COR-L47 (cell line): ENCODE results near the gene NAA30.
A peak's percentile ranks its signal among the peaks of the same experiment; 100 is the strongest.
"Not testable (repeated sequence)": the region's sequence is repeated elsewhere in the genome, so short reads cannot be mapped to it uniquely, and the experiment has no call there.

Source experiments
- DNase-seq: peaks from one replicate; lab custom pipeline; 2025; lab: John Stamatoyannopoulos, UW

The NAA30 gene

DNA sequence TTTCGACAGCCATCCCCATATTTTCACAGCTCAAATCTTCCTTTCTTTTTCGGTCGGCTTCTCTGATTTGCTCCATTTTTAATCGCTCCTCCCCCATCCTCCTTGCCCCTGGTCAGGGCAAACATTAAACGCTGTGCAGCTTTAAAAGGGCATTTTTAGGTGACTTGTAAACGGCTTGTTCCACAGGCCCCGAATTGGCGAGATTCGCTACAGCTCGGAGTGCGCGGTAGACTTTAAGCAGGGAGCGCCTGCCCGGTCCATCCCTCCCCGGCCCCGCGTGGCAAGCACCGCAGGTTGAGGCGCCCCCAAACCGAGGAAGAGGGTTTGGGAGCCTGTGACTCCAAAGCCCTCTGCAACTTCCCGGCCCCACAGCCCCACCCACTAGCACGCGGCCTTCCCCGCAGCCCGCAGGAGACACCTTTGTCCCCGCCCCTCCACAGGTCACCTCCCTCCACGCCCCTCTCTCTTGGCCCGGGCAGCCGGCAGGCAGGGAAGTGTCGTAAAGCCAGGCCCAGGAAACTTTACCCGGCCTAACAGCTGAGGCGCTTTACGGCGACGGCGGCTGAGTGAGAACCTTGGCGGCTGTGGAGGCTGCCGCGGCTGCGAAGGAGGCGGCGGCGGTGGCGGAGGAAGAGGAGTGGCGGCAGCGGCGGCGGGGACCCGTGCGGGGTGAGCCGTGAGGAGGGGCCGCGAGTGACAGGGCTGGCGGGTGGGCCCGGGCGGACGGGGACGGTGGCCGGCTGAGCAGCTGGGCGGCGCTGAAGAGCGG, at the start of gene NAA30:
Gene NAA30, plus strand, starts transcription at position 550 of the 769 bp plus-strand sequence. CDS start 372 bp downstream, outside the sequence.
- DNase-seq = peak; percentile 84

DNA sequence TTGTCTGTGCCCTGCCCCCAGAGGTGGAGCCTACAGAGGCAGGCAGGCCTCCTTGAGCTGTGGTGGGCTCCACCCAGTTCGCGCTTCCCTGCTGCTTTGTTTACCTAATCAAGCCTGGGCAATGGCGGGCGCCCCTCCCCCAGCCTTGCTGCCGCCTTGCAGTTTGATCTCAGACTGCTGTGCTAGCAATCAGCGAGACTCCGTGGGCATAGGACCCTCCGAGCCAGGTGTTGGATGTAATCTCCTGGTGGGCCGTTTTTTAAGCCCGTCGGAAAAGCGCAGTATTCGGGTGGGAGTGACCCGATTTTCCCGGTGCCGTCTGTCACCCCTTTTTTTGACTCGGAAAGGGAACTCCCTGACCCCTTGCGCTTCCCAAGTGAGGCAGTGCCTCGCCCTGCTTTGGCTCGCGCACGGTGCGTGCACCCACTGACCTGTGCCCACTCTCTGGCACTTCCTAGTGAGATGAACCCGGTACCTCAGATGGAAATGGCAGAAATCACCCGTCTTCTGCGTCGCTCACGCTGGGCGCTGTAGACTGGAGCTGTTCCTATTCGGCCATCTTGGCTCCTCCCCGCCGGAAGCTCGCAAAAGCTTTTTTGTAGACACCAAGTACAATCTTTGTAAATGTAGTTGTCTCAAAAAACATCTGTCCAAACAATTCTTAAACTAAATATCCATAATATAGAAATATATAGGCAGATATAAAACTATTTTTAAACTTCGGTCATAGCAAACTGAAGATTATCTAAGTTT, 46.7 kb upstream of the NAA30 start:
- not testable (repeated sequence) for DNase-seq

DNA sequence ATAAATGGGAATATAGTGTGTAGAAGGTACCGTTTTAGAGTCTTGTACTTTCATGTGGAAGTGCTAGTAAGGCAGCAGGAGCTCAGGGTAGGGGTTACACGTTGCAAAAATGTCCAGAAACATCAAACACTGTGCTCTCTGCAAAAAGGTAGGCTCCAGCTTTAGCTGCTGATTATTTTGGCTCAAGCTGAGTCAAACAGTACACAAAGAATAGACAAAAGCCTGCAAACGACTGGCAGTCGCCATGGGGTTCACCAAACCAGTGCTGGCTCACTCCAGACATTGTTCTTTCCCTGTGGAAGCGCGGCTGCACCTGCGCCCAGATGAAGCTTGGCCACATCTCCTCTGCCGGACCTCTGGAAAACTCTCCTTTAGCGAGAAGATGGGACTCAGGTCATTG, 45.3 kb upstream of the NAA30 start:
- DNase-seq = peak; percentile 71

DNA sequence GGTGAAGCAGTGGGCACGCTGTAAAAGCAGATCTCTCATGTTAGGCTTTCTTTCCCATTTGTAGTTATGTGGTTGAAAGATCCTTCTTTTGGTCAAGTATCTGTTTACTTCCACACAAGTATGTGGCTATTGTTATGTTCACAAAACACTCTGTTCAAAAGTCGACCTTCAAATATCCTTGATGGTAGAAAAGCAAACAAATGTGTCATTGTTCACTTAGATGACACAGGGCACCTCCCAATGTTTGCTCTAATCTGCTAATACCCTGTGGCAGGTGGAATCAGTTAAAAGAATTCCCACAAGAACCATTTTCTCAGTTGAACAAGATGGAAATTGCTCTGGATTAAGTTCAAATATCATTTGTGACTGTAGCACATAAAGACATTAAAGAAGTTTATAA, 43.6 kb upstream of the NAA30 start:
- DNase-seq = peak; percentile 58

DNA sequence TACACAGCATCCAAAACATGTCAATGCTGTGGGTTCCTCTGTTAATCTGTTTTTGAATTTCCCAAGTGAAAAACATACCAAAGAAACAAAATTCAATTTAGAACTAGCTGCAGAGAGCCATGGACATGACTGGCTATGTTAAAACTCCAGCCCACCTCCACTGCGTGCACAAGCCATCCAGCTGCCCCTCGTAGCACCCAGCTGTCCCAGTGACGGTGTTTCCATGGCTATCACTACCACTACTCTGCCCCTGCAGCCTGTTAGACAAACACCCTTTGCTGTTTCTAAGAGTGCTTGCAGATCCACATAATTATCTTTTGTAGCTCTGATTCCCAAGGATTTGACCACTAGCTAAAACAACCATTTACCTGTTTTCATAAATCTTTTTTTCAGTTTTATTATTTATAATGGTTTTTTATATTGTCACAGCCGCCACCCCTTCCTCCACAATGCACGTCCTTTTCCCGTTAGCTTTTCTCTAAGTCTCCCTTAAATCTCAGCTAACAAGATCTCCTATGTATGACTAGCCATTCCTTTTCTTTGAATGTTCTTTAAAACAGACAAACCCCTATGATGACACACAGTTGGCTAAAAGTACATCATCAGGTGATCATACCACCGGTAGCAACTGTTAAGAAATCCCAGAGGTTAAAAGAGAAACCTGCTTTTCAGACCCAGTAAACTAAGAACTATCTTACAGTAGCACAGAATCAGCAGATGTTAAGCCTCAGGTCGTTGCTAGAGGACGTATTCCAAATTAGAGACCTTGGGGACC, 37.8 kb upstream of the NAA30 start:
- DNase-seq = peak; percentile 14

DNA sequence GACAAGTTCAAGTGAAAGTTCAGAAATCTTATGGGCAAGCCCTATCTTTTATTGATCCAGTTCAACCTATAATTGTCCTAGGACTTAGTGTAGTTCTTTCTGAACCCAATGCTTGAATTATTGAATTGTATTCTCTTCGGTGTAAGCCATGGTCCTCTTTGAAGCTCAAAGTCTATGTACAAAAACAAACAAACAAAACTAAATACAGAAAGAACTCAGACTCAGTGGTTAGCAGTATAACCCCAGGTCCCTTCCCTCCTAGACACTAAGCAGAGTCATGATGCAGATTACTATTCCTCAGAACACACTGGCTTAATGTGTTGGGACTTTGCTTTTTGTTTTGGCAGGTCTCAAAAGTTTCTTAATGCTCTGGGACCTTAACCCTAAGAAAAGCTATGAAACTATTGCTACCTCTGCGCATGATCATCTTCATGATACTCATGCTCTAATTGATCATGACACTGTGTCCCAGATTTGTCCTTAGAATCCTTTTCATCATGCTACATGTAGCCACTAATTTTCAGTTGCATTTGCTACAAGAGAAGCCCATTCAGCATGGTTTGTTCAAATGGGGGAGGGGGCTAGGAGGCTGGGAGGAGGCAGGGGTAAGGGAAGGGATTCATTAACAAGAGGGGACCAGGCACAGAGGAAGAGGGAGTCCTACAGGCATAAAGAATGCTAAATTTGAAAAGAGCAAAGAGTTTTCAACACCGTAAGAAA, 35.1 kb upstream of the NAA30 start:
- DNase-seq = no peak

DNA sequence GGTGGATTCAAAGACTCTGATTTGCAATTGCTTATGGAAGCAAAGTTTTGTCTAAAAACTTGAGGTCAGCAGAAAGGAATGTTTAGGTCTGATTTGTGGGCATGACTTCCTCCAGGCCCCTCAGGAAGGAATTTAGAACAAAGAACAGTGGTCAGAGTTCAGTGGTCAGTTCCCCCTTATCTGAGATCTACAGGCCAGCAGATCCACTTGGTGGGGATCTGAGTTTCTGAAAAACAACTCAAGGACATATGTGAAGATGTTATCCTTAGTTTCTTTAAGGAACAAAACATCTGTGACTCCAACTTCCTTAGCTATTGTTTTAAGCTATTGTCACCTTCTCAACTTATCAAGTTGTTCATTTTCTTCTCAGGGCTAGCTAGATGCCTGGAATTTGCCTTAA, 28.0 kb upstream of the NAA30 start:
- DNase-seq = no peak

DNA sequence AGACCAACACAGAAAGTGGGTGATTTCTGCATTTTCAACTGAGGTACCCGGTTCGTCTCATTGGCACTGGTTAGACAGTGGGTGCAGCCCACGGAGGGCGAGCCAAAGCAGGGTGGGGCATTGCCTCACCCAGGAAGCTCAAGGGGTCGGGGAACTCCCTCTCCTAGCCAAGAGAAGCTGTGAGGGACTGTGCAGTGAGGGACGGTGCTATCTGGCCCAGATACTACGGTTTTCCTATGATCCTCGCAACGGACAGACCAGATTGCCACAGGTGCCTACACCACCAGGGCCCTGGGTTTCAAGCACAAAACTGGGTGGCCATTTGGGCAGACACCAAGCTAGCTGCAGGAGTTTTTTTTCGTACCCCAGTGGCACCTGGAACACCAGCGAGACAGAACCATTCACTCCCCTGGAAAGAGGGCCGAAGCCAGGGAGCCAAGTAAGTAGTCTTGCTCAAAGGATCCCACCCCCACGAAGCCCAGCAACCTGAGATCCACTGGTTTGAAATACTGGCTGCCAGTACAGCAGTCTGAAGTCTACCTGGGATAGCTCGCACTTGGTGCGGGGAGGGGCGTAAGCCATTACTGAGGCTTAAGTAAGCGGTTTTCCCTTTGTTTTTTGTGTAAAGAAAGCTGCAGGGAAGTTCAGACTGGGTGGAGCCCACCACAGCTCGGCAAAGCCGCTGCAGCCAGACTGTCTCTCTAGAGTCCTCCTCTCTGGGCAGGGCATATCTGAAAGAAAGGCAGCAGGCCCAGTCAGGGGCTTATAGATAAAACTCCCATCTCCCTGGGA, 25.5 kb upstream of the NAA30 start:
- no peak for DNase-seq

DNA sequence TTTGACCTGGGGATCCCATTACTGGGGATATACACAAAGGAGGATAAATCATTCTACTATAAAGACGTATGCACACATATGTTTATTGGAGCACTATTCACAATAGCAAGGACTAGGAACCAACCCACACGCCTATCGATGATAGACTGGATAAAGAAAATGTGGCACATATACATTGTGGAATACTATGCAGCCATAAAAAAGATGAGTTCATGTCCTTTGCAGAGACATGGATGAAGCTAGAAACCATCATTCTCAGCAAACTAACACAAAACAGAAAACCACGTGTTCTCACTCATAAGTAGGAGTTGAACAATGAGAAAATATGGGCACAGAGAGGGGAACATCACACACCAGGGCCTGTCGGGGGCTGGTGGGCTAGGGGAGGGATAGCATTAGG, 20.2 kb upstream of the NAA30 start:
- not testable (repeated sequence) for DNase-seq

DNA sequence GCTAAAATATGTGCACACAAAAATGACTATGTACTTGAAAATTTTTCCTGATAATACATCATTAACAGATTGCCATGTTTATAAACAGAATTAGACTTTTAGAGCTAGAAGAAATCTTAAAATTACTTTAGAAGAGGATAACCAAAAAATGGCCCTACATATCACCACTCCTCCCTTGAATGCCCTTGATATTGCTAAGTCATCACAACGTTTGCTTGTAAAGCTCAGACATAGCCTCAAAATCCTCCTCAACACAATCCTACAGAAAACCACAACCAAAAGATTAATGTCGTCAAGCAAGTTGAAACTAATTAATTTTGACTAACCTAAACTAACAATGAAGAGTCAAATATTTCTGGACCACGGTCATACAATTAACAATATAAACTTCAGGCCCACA, 19.4 kb upstream of the NAA30 start:
- DNase-seq = no peak

DNA sequence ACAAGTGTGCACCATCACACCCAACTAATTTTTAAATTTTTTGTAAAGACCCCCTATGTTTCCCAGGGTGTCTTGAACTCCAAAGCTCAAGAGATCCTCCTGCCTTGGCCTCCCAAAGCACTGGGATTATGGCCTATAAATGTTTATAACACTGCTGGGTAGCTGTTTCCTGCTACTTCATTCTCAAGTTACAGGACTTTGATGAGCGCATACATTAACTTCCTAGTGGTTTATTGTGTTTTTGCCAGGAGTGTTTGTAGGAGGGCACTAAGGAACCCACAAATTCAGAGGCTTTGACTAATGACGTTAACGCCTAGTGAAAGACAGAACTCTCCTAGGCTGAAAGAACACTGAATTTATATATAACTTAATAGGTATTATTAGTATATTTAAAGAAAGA, 15.2 kb upstream of the NAA30 start:
- no peak for DNase-seq

DNA sequence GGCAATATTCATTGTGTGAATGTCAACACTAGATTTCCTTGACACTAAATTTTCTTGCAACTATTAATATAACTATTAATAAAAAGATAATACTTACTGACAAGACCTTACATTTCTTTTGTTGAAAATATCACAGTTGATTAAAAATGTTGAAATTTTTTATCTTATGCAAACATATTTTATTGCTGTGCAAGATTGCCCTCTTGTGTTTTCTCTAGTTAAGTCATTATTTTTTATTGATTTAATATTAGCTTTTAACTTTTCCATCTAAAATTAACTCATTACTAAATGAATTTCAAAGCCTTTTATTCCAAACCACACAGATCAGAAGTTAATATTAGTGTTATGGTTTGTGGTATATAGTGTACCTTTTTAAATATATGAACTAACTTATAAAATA, 11.7 kb upstream of the NAA30 start:
- no peak for DNase-seq

DNA sequence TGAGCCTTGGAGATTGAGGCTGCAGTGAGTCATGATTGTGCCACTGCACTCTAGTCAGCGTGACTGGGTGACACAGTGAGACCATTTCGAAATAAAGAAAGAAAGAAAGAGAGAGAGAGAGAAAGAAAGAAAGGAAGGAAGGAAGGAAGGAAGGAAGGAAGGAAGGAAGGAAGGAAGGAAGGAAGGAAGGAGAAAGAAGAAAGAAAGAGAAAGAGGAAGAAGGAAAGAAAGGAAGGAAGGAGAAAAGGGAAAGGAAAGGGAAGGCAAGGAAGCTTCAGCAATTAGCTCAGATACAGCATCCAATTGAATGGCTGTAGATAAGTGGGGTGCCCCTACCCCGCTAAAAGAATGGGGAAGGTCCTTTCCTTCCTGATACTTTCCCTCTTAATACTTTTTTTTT, 9.5 kb upstream of the NAA30 start:
- no peak for DNase-seq

DNA sequence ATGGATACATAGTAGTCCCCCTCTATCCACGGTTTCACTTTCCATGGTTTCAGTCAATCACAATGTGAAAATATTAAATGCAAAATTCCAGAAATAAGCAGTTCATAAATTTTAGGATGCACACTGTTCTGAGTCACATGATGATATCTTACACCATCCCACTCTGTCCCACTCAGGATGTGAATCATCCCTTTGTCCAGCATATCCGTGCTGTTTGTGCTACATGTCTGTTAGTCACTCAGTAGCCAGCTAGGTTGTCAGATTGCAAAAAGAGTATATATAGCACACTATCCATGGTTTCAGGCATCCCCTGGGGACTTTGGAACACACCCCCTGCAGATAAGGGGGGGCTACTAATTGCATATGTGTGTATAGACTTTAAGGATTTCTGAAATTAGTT, 8.1 kb upstream of the NAA30 start:
- DNase-seq = no peak

DNA sequence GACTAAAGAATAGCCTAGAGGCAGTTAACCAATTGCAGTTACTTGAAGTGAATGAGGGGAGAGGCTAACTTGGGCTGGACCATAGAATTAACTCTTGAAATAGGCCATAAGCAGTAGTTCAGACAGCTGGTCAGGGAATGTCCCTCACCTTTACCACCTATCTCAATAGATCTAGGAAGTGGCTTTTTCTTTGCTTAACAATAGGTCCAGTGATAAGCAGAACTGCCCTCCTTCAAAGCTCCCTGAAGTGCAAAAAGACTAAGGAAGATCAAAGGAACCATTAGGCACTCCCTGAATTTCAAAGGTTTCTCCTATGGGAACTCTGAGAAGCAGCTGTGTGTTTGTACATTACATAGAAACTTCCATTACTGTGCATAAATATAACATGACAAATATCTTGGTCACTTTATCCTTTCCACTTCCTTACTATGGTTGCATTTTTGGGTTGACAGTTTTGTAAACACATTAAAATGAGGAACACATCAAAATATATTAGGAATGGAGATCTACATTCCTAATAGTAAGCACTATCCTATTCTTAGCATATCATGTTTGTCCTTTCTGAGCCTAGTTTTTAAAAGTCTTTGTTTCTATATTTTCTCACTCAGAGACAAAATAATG, 7.2 kb upstream of the NAA30 start:
- no peak for DNase-seq

DNA sequence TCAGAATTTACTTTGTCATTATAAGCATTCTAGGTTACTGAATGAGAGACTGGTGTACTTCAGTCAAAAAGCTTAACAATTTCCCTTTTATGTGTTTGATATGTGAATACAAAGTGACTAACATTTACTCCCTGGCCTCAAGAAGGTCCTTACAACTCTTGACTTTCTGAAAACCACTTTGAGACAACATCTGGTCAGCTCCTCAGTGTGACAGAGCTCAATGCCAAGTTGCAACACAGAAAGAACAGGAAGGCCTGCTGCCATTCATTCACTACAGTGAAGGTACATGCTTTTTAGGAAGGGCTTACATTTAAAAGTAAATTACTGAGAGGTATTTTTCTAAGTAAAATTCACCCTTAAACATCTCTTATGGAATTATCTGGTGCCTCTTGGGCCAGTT, 2.3 kb upstream of the NAA30 start:
- DNase-seq = no peak

DNA sequence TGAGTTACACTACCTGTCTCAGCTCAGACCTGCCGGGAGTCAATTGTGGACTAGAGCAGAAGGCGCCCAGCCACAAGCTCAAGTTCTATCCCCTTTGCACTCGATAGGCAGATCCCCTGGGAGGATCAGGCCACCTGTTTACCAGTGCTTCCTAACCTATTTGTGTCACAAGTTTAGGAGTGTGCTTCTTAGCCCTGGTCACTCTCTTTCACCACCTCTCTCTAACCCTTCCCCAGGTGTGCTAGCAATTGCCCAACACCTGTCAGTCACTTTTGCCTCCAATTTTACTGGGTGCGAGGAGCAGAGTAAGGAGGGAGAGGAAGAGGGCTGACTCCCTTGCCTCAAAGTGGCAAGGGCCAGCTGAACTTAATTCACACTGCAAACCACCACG, 745 bp upstream of the NAA30 start:
- DNase-seq = no peak

DNA sequence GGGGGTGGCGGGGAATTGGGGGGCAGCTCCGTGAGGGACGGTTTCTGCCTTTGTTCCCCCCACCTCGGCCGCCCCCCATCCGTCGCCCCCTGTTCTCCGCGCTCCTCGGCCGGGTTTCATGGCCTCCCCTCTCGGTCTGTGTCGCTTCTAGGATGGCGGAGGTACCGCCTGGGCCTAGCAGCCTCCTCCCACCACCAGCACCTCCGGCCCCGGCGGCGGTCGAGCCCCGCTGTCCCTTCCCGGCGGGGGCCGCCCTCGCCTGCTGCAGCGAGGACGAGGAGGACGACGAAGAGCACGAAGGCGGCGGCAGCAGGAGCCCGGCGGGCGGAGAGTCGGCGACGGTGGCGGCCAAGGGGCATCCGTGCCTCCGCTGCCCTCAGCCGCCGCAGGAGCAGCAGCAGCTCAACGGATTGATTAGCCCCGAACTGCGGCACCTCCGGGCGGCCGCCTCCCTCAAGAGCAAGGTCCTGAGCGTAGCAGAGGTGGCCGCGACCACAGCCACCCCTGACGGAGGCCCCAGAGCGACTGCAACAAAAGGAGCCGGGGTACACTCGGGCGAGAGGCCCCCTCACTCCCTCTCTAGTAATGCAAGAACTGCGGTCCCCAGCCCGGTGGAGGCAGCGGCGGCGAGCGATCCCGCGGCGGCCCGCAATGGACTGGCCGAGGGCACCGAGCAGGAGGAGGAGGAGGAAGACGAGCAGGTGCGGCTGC, 575 bp downstream of the NAA30 start:
- peak; percentile 29 for DNase-seq

DNA sequence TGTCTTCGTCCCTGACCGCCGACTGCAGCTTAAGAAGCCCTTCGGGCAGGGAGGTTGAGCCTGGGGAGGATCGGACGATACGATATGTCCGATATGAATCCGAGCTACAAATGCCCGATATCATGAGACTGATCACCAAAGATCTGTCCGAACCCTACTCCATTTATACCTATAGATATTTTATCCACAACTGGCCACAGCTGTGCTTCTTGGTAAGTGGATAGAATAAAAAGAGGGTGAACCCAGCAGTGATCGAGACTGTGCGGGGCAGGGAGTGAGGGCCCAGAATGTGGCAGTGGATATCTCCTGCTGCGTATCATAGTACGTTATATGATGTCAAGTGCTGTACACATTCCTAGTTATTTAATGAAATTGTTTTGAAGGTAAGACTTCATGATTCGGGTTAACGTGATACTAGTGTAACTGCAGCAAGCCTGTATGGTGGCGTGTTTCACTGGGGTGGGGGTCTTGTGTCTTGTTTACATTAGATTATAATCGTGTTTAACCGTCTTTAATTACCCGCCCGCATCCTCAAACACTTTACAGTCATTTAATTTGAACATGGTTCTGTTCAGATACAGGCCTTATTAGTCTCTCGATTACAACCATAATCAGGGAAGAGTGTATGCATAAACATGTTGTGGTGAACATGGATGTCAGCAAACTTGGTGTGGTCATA, 1.3 kb downstream of the NAA30 start:
- no peak for DNase-seq

DNA sequence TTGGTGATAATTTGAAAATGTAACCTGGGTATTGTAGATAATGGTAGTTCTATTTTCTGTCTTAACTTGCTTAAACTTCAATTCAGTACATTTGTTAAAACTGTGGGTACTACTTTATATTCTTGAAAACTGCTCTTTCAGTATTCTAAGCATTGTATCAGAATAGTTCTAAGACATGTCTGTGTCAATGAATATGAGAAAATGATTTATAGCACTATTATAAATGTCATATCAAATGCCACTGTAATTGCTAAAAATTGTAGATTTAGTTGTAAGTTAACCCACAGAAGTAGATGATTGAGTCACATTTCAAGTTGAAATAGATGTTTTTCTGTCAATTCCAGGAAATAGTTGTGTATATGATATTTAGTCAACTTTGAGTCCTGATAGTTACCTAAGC, 2.4 kb downstream of the NAA30 start:
- DNase-seq = no peak
